ENCODE data around the gene AGT. TPM values are rescaled to one million over a fixed set of nuclear protein-coding genes. Genes with fewer than 3 reads are reported as not detected.

The AGT gene
- total and polyA plus RNA-seq, 2 experiments from 2014 or later: 0.11 TPM; not detected in 1

GRCh38 chr1:230684146-230684545 lies 29.8 kb downstream of the AGT start:
- Histone ChIP-seq H3K27me3 (ENCODE audit: insufficient read depth) (no peaks in the 10 kb centered on the region), H2AFZ (no peak overlapping the region), H3K36me3 (ENCODE audit: insufficient read depth) (peaks cover 45% of the 10 kb centered on the region), H3F3A (replicated peaks; ENCODE audit: low read depth) (no peaks in the 10 kb centered on the region), H3K79me2 (replicated peaks; ENCODE audit: insufficient read depth) (no peaks in the 10 kb centered on the region), H3K27ac (ENCODE audit: low read depth) (no peak overlapping the region), H3K4me2 (no peak overlapping the region), H4K20me1 (replicated peaks; ENCODE audit: insufficient read depth) (no peaks in the 10 kb centered on the region; the same call in 1 of the 2 replicates), H3K9me2 (ENCODE audit: insufficient read depth) (no peaks in the 10 kb centered on the region), H3K4me3 (no peak overlapping the region), H3K4me1 (ENCODE audit: insufficient read depth) (no peaks in the 10 kb centered on the region)
- H3K9me3 Mint-ChIP-seq: no peaks in the 10 kb centered on the region
- H3K27ac Mint-ChIP-seq: no peak overlapping the region
- H3K27me3 Mint-ChIP-seq (ENCODE audit: insufficient read depth, low read depth, poor library complexity): no peaks in the 10 kb centered on the region
- H3K4me3 Mint-ChIP-seq: no peak overlapping the region
- ATAC-seq (no peak), DNase-seq (ENCODE audit: low spot score) (no peak)
- no peaks in the 10 kb centered on the region for H3K4me1 Mint-ChIP-seq
- no peak for TF ChIP-seq STAT1 (IDR thresholded peaks at IDR 0.05; ENCODE audit: unreplicated experiment)
- TF ChIP-seq EZH2 (IDR thresholded peaks at IDR 0.05; ENCODE audit: low read depth, unreplicated experiment): no peak
- no peak for TF ChIP-seq ZNF331 (CRISPR knock-in tag; IDR thresholded peaks at IDR 0.05; ENCODE audit: low read depth)
- TF ChIP-seq ETS1 (IDR thresholded peaks at IDR 0.05): no peak
- no peak for TF ChIP-seq REST (IDR thresholded peaks at IDR 0.05; ENCODE audit: unreplicated experiment)
- no peak for TF ChIP-seq NANOG (IDR thresholded peaks at IDR 0.05; ENCODE audit: borderline replicate concordance)
- no peak for TF ChIP-seq CTCF (conservative IDR thresholded peaks at IDR 0.05; ENCODE audit: low read depth in 2 of 2)
- TF ChIP-seq ZNF462 (CRISPR knock-in tag; IDR thresholded peaks at IDR 0.05): no peak
- TF ChIP-seq ZNF114 (CRISPR knock-in tag; IDR thresholded peaks at IDR 0.05): no peak
- TF ChIP-seq EZH2phosphoT487 (IDR thresholded peaks at IDR 0.05; ENCODE audit: unreplicated experiment): no peak
- no peak for TF ChIP-seq CREB1 (CRISPR knock-in tag; IDR thresholded peaks at IDR 0.05; ENCODE audit: low read depth)
- TF ChIP-seq JUNB (IDR thresholded peaks at IDR 0.05; ENCODE audit: unreplicated experiment): no peak
- no peak for TF ChIP-seq POLR2AphosphoS5 (IDR thresholded peaks at IDR 0.05; ENCODE audit: low read depth)
- peaks cover 61% of the 10 kb centered on the region for H3K36me3 Mint-ChIP-seq (ENCODE audit: low read depth)
